Heart left ventricle (tissue), 16 donors: ENCODE results near the gene COL15A1. TPM values are rescaled to one million over a fixed set of nuclear protein-coding genes. Genes with fewer than 3 reads are reported as not detected.

Experiments used
- ATAC-seq, 4 donors: fragments of 200-7000 bp; cut with Tn5 transposase; one replicate each; pipeline ENCODE4 v1.9.1; 2020 to 2022; ENCODE audit warnings: moderate library complexity in 4 of 4, mild to moderate bottlenecking in 3 of 4, moderate number of reproducible peaks in 1 of 4
- DNase-seq, 5 donors: peaks; one replicate each; pipeline ENCODE4 v3.0.0-alpha.2; 2020
- H3K27ac ChIP-seq, 12 donors: fragments of 200-600 bp; sonication (generic) in 4 of 12; one replicate each; pipeline versions ENCODE4 v1.5.0 to v1.8.0; 2016 to 2022; ENCODE audit warnings: mild to moderate bottlenecking in 2 of 12
- H3K27me3 ChIP-seq, 9 donors: fragments of 200-600 bp; sonication (generic) in 2 of 9; one replicate each; pipeline versions ENCODE4 v1.5.1 to v1.8.0; 2016 to 2022; ENCODE audit warnings: mild to moderate bottlenecking in 3 of 9
- H3K36me3 ChIP-seq, 9 donors: fragments of 200-600 bp; sonication (generic) in 2 of 9; one replicate each; pipeline versions ENCODE4 v1.5.0 to v1.8.0; 2018 to 2022; ENCODE audit warnings: mild to moderate bottlenecking in 2 of 9
- H3K4me1 ChIP-seq, 12 donors: fragments of 200-600 bp; sonication (generic) in 4 of 12; one replicate each; pipeline versions ENCODE4 v1.5.0 to v1.8.0; 2016 to 2022; ENCODE audit warnings: mild to moderate bottlenecking in 3 of 12
- H3K4me3 ChIP-seq, 12 donors: fragments of 200-600 bp; sonication (generic) in 4 of 12; one replicate each; pipeline versions ENCODE4 v1.5.0 to v1.8.0; 2017 to 2022; ENCODE audit warnings: mild to moderate bottlenecking in 9 of 12, moderate library complexity in 4 of 12
- H3K9me3 ChIP-seq, 12 donors: fragments of 200-600 bp; sonication (generic) in 4 of 12; one replicate each; pipeline versions ENCODE4 v1.5.0 to v1.8.0; 2016 to 2022; ENCODE audit warnings: mild to moderate bottlenecking in 1 of 12
- CTCF ChIP-seq, 12 donors: fragments of 200-600 bp; sonication (generic) in 4 of 12; IDR thresholded peaks; one replicate each; pipeline versions ENCODE4 v1.5.0 to v1.8.0; 2018 to 2022; ENCODE audit warnings: antibody characterized with exemption in 12 of 12, mild to moderate bottlenecking in 5 of 12
- POLR2A ChIP-seq, 2 donors: fragments of 450-650 bp; IDR thresholded peaks; one replicate each; pipeline ENCODE4 v1.6.1; 2017; ENCODE audit warnings: antibody characterized with exemption in 2 of 2, mild to moderate bottlenecking in 2 of 2, moderate library complexity in 2 of 2
- WGBS, 4 donors: extraction: QIAGEN DNeasy Blood & Tissue Kit in 2 of 4; methylation state at CpG; one replicate each; pipeline versions ENCODE4 v1.1.5 to v1.1.7; 2013 to 2018; 5-methylcytosine and 5-hydroxymethylcytosine counted together
- intact Hi-C, 10 donors: fragments of 100-400 bp; cut with DNase I; formaldehyde crosslinking; loops; one replicate each; pipeline versions ENCODE4 v1.11.1 to v1.14.2; 2022
- polyA plus RNA-seq, 2 donors: library from polyadenylated mRNA; stranded (reverse); fragments of 200-250 nt; gene quantifications; one replicate each; pipeline ENCODE4 v1.2.3, GENCODE V29; 2013
- total RNA-seq, 9 donors: library from RNA; depleted of rRNA in 2 of 9; stranded (reverse); fragments of >200 nt in 2 of 9; fragmentation: NEBNext Ultra II Directional in 3 of 9; extraction: Animal tissue kit (Norgen Biotek cat#: 25700) in 3 of 9; gene quantifications; one replicate each; pipeline versions ENCODE4 v1.1.0 to v1.2.4, GENCODE V29; 2016 to 2023
- donor health status: ischemic (EF 13 %, LVEDD 7.1; RV severe dilation, severe dysfunction).
- donor health status: healthy with polysubstance abuse.
- donor health status: DM: no; HTN: yes; CAD: no.
- donor health status: DM: no; HTN: no; CAD: no.
- donor health status: ischemic (EF 25% LVEDD 6.9; RV normal size, moderate dysfunction).
- donor health status: ischemic (EF 25% LVEDD 5.7; RV mildly dilated, moderate dysfunction).
- donor health status: healthy.
- donor health status: DM: yes; HTN: yes; CAD: no.
- donor health status: ischemic (EF 35%, LVEDD 5.7; RV mildly dilated, moderate dysfunction).
- donor health status: nonischemic (EF 11% LVEDD 7.7; RV severe dilation, severe dysfunction).
- donor health status: DM: yes; HTN: yes; CAD: no.
- donor health status: PGD.
- donor health status: ischemic (EF 29% LVEDD 5.4; RV normal size, mild dysfunction).
- donor health status: nonischemic (EF 23%, LVEDD 6.1; RV moderate dilation, normal function).

COL15A1 gene
- total and polyA plus RNA-seq, 11 donors = 12.4 to 81.0 (median 38.8) TPM

DNA sequence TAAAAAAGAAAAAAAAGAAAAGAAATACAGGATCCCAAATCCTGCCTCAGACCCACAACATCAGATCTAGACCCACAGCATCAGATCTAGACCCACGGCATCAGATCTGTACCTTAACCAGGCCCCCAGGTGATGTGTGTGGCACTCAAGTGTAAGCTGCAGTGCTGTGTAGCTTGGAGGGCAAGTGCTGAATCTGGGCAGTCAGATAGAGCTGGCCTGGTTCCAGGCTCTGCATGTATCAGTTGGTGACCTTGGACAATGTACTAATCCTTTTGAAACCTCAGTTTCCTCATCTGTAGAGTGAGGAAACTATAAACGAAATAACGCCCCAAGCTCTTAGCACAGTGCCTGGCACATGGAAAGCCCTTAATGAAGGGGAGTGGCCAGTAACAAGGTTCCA lies 16.7 kb downstream of the COL15A1 start:
- no peak overlapping the region for H3K4me3 ChIP-seq
- peak in 1 of 5 donors; percentile 43 for DNase-seq
- peaks cover 4 to 79% (median 42%) of the 10 kb centered on the region in 12 donors for H3K4me1 ChIP-seq
- 80 to 96% (median 89%) methylated on average over 3 of the region's 3 CpGs for WGBS, 4 donors
- peaks cover 0 to 16% (median 5%) of the 10 kb centered on the region in 12 donors for H3K9me3 ChIP-seq
- H3K36me3 ChIP-seq = no peaks in the 10 kb centered on the region
- intact Hi-C loops = no loop called here
- H3K27me3 ChIP-seq = no peaks in the 10 kb centered on the region
- ATAC-seq = no peak
- H3K27ac ChIP-seq = peak overlapping the region in 6 of 12 donors; percentile 1 to 77 (median 48)
- TF ChIP-seq POLR2A (IDR thresholded peaks at IDR 0.05) = no peak
- no peak for TF ChIP-seq CTCF (IDR thresholded peaks at IDR 0.05)

GRCh38 chr9:98961513-98962180 lies 17.9 kb downstream of the COL15A1 start:
- intact Hi-C loops = no loop called here
- Histone ChIP-seq H3K9me3 (peaks cover 0 to 13% (median 5%) of the 10 kb centered on the region in 12 donors), H3K27me3 (no peaks in the 10 kb centered on the region), H3K36me3 (no peaks in the 10 kb centered on the region), H3K4me3 (peak overlapping the region in 1 of 12 donors; percentile 19), H3K4me1 (peaks cover 4 to 87% (median 42%) of the 10 kb centered on the region in 12 donors), H3K27ac (peak overlapping the region in 11 of 12 donors; percentile 43 to 70 (median 55))
- 66 to 72% (median 69%) methylated on average over 16 of the region's 16 CpGs for WGBS, 4 donors
- no peak for DNase-seq
- TF ChIP-seq POLR2A (IDR thresholded peaks at IDR 0.05) (no peak), CTCF (IDR thresholded peaks at IDR 0.05) (no peak)
- no peak for ATAC-seq

DNA sequence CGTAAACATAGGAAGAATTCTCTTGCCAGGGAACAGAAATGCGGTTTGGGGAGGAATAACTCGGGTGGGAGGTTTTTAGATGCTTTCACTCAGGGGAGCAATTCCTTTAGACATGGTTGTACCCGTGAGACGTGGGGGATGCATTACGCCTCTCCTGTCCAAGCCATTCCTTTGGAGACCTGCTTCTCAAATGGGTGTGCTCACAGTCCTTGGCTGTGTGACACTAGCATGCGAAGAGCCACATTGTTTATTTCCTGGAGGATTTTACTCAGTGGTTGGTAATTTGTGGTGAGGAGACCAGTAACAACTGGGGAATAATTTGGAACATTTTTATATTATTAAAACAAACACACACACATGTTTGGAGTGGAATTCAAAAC lies 18.5 kb downstream of the COL15A1 start:
- TF ChIP-seq POLR2A (IDR thresholded peaks at IDR 0.05) (no peak), CTCF (IDR thresholded peaks at IDR 0.05) (no peak)
- H3K4me3 ChIP-seq = peak overlapping the region in 1 of 12 donors; percentile 19
- intact Hi-C loops = no loop called here
- H3K4me1 ChIP-seq = peaks cover 4 to 87% (median 42%) of the 10 kb centered on the region in 12 donors
- H3K36me3 ChIP-seq = no peaks in the 10 kb centered on the region
- WGBS, 4 donors = 50 to 65% (median 54%) methylated on average over 7 of the region's 7 CpGs
- DNase-seq = peak in 2 of 5 donors; percentile 40 to 44
- ATAC-seq = peak in 3 of 4 donors; percentile 26 to 33 (median 32)
- peak overlapping the region in 10 of 12 donors; percentile 45 to 70 (median 55) for H3K27ac ChIP-seq
- peaks cover 0 to 7% (median 2%) of the 10 kb centered on the region in 12 donors for H3K9me3 ChIP-seq
- no peaks in the 10 kb centered on the region for H3K27me3 ChIP-seq

- ATAC-seq (no peak), DNase-seq (no peak)
- H3K27me3 ChIP-seq = no peaks in the 10 kb centered on the region
- peak overlapping the region in 5 of 12 donors; percentile 8 to 67 (median 55) for H3K27ac ChIP-seq
- no peaks in the 10 kb centered on the region for H3K36me3 ChIP-seq
- peaks cover 4 to 90% (median 45%) of the 10 kb centered on the region in 12 donors for H3K4me1 ChIP-seq
- TF ChIP-seq POLR2A (IDR thresholded peaks at IDR 0.05) (no peak), CTCF (IDR thresholded peaks at IDR 0.05) (no peak)
- WGBS, 4 donors = 67 to 77% (median 70%) methylated on average over 5 of the region's 5 CpGs
- H3K9me3 ChIP-seq = peaks cover 0 to under 1% (median 0%) of the 10 kb centered on the region in 12 donors
- H3K4me3 ChIP-seq = no peak overlapping the region
- intact Hi-C loops = no loop called here
Observed at GRCh38 chr9:98962861-98963260, 19.2 kb downstream of the COL15A1 start.
